PFSK-1 (cell line): ENCODE data around the gene HOXB7.

ENCODE experiments used
- POLR2AphosphoS5 ChIP-seq: IDR thresholded peaks from 2 replicates; pipeline ENCODE4 v1.6.1; 2012; ENCODE audit warnings: low read depth, mild to moderate bottlenecking, control low read depth, low read length, moderate library complexity
- SIN3A ChIP-seq: IDR thresholded peaks from 2 replicates; pipeline ENCODE4 v1.6.1; 2012; ENCODE audit warnings: mild to moderate bottlenecking, low read length, moderate library complexity, borderline replicate concordance; ENCODE audit not compliant: insufficient read depth

GRCh38 chr17:48596735-48597527 is 13.9 kb downstream of the HOXB7 start:
- TF ChIP-seq SIN3A, result no peak
- TF ChIP-seq POLR2AphosphoS5, result no peak
